ENCODE data around the gene ZNF423.

The ZNF423 gene

DNA sequence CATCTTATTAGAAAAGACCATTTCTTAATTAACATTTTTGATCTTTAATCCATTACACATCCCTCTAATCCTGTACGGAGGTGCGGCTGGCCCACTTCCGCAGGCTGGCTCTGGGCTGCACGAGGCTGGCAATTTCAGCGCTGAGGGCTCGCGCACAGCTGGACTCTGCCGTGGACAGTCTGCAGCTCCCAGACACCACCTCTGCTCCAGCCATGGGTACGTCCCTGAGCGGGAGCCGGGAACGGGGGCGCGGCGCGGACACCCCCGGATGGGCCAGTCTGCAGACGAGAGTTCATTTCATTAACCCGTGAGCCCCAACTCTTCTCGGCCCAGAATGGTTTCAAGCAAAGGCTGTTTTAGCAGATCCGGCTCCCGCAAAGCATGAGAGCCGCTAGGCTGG lies 87.9 kb downstream of the ZNF423 start:
- Histone ChIP-seq H3K4me3 (ENCODE audit: low read length) (no peak overlapping the region), H3K9ac (ENCODE audit: low read length) (no peak overlapping the region), H3K9me3 (ENCODE audit: control insufficient read depth, low read length) (no peaks in the 10 kb centered on the region), H3K27me3 (ENCODE audit: control insufficient read depth, insufficient read depth, low read length) (no peaks in the 10 kb centered on the region), H3K4me1 (ENCODE audit: control insufficient read depth, insufficient read depth, low read length) (no peaks in the 10 kb centered on the region), H3K36me3 (ENCODE audit: control insufficient read depth, insufficient read depth, low read length) (no peaks in the 10 kb centered on the region)

DNA sequence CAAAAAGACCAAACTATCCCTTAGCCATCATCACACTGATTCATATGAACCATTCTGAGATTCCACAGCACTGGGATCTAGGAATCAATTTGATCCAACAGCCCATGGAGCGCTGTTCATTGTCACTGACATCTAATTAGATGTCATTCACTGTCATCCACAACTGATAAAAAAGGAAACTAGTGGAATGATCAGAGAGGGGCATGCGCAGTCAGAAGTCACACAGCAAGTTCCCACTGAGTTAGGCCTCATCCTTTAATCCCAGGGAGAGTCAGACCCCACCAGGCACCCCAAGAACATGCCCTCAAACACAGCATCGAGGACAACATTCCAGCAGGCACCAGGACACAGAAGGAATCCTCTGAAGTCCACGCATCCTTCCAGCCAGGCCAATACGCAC lies 88.5 kb downstream of the ZNF423 start:
- Histone ChIP-seq H3K36me3 (ENCODE audit: control insufficient read depth, insufficient read depth, low read length) (no peaks in the 10 kb centered on the region), H3K4me3 (ENCODE audit: low read length) (no peak overlapping the region), H3K9me3 (ENCODE audit: control insufficient read depth, low read length) (no peaks in the 10 kb centered on the region), H3K27me3 (ENCODE audit: control insufficient read depth, insufficient read depth, low read length) (no peaks in the 10 kb centered on the region), H3K4me1 (ENCODE audit: control insufficient read depth, insufficient read depth, low read length) (no peaks in the 10 kb centered on the region), H3K9ac (ENCODE audit: low read length) (no peak overlapping the region)

DNA sequence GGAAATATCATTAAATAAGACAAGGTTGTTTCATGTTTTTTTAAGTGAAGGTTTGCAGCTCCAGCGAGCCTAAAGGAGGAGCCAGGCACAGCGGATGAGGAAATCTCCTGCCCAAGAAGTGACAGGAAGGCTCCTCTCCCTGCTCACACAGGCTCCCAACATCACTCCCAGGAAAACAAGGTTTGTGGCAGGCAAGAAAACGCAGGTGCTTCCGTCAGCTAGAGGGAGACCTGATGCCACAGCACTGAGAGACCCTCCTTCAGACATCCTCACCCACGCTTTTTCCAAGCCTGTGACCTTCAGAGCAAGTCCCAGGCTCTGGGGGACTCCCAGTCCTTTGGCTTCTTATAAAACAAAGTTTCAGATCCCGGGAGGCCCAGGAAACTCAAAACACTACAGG lies 89.7 kb downstream of the ZNF423 start:
- H3K4me1 ChIP-seq (ENCODE audit: control insufficient read depth, insufficient read depth, low read length) = no peaks in the 10 kb centered on the region
- no peak overlapping the region for H3K4me3 ChIP-seq (ENCODE audit: low read length)
- H3K9me3 ChIP-seq (ENCODE audit: control insufficient read depth, low read length) = no peaks in the 10 kb centered on the region
- H3K9ac ChIP-seq (ENCODE audit: low read length) = no peak overlapping the region
- no peaks in the 10 kb centered on the region for H3K36me3 ChIP-seq (ENCODE audit: control insufficient read depth, insufficient read depth, low read length)
- H3K27me3 ChIP-seq (ENCODE audit: control insufficient read depth, insufficient read depth, low read length) = no peaks in the 10 kb centered on the region

DNA sequence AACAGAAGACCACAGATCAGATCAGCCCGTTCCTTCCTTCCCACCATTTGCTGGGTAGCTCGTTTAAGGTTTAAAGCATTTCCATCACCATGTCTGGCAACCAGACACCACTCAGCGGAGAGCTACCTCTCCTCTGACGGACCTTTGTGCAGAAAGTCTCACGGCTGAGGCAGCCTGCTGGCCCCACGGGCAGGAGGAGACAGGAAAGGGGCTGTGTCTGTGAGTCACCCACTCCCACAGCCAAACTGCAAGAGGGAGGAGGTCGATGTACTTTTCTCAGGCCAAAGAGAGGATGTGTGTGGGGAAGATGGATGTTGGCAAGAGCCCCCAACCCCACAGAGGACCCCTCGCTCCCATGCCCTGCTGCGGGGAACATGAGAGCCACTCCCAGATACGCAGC lies 92.1 kb downstream of the ZNF423 start:
- H3K27me3 ChIP-seq (ENCODE audit: control insufficient read depth, insufficient read depth, low read length) = no peaks in the 10 kb centered on the region
- H3K9me3 ChIP-seq (ENCODE audit: control insufficient read depth, low read length) = no peaks in the 10 kb centered on the region

DNA sequence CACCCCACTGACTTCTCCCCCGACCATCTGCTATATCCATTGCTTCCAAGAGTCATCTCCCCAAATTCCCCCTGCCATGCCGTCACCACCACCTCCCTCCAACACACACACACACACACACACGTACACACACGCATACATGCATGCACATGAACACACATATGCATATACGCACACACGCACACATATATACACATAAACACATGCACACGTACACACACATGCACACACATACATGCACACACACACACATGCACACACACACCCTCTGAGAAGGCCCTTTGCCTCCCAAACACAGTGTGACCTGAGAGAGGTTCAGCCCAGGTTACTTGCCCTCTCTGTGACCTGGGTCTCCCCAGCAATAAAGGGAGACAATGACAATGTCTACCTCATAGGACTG lies 95.1 kb downstream of the ZNF423 start:
- H3K36me3 ChIP-seq (ENCODE audit: control insufficient read depth, insufficient read depth, low read length) = no peaks in the 10 kb centered on the region
- no peak overlapping the region for H3K9ac ChIP-seq (ENCODE audit: low read length)

More for the DNA sequence above, 92.1 kb downstream of the ZNF423 start:
- Histone ChIP-seq H3K9ac (ENCODE audit: low read length) (no peak overlapping the region), H3K36me3 (ENCODE audit: control insufficient read depth, insufficient read depth, low read length) (no peaks in the 10 kb centered on the region), H3K4me1 (ENCODE audit: control insufficient read depth, insufficient read depth, low read length) (no peaks in the 10 kb centered on the region), H3K4me3 (ENCODE audit: low read length) (no peak overlapping the region)

DNA sequence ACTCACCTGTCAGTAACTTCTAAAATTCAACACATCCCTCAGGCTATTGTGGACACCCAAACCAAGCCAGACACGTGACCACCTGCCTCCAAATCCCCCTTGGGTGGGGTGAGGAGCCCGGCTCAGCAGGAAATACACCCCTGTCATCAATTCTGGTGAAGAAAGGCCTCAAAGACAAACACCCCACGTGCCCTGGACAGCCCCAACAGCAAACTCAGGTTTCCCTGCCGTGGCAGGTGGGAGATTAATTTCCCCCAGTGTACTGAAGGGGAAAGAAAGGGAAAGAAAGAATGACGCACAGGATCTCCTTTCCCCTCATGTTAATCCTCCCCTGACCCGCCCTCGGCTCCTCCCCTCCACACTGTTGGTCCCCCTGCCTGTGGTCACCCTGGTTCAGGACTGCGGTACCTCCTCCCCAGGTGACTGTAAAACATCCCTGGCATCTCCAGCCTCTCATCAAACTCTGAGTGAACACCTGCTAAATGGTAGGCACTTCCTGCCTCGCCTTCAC lies 98.3 kb downstream of the ZNF423 start:
- H3K27me3 ChIP-seq (ENCODE audit: control insufficient read depth, insufficient read depth, low read length) = peaks cover 7% of the 10 kb centered on the region
- no peaks in the 10 kb centered on the region for H3K9me3 ChIP-seq (ENCODE audit: control insufficient read depth, low read length)
- no peaks in the 10 kb centered on the region for H3K36me3 ChIP-seq (ENCODE audit: control insufficient read depth, insufficient read depth, low read length)
- H3K4me3 ChIP-seq (ENCODE audit: low read length) = no peak overlapping the region
- no peaks in the 10 kb centered on the region for H3K4me1 ChIP-seq (ENCODE audit: control insufficient read depth, insufficient read depth, low read length)
- no peak overlapping the region for H3K9ac ChIP-seq (ENCODE audit: low read length)

More for the DNA sequence above, 95.1 kb downstream of the ZNF423 start:
- Histone ChIP-seq H3K9me3 (ENCODE audit: control insufficient read depth, low read length) (no peaks in the 10 kb centered on the region), H3K4me3 (ENCODE audit: low read length) (no peak overlapping the region), H3K27me3 (ENCODE audit: control insufficient read depth, insufficient read depth, low read length) (peaks cover 3% of the 10 kb centered on the region), H3K4me1 (ENCODE audit: control insufficient read depth, insufficient read depth, low read length) (no peaks in the 10 kb centered on the region)

DNA sequence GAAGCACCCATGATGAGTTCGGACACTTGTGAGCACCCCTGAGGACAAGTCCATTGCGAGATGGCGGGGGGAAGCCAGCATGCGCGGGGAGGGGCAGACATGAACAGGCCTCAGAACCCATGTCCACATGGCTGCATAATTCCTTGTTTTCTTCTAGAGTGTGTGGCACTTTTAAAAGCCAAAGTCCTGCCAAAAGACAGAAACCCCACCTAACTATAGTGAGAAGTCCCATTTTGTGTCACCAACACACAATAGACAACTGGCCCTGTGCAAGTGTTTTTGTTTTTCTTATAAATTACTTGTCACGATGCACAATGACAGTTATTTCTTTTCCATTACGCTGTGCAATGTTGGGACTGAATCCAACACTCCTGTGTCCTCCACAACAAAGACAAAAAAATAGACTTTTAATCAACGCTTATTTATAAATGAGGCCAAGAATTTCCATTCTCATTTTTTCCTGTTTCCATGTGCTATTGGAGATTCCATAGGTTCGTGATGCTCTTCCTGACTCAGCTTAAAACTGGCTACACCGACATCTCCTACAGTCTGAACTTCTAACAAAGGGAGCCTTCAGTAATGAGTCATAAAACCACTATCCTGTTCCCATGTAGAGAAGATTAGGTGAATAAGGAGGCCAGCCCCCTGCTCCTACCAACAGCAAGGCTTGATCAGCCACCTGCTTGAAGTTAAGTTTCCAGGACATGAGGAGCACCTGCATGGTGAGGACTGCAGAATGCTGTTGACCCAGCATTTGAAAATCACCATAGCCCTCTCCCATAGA lies 98.9 kb downstream of the ZNF423 start:
- peaks cover 7% of the 10 kb centered on the region for H3K27me3 ChIP-seq (ENCODE audit: control insufficient read depth, insufficient read depth, low read length)
- H3K9me3 ChIP-seq (ENCODE audit: control insufficient read depth, low read length) = no peaks in the 10 kb centered on the region
- H3K4me1 ChIP-seq (ENCODE audit: control insufficient read depth, insufficient read depth, low read length) = no peaks in the 10 kb centered on the region
- H3K9ac ChIP-seq (ENCODE audit: low read length) = no peak overlapping the region
- H3K4me3 ChIP-seq (ENCODE audit: low read length) = no peak overlapping the region
- H3K36me3 ChIP-seq (ENCODE audit: control insufficient read depth, insufficient read depth, low read length) = no peaks in the 10 kb centered on the region

DNA sequence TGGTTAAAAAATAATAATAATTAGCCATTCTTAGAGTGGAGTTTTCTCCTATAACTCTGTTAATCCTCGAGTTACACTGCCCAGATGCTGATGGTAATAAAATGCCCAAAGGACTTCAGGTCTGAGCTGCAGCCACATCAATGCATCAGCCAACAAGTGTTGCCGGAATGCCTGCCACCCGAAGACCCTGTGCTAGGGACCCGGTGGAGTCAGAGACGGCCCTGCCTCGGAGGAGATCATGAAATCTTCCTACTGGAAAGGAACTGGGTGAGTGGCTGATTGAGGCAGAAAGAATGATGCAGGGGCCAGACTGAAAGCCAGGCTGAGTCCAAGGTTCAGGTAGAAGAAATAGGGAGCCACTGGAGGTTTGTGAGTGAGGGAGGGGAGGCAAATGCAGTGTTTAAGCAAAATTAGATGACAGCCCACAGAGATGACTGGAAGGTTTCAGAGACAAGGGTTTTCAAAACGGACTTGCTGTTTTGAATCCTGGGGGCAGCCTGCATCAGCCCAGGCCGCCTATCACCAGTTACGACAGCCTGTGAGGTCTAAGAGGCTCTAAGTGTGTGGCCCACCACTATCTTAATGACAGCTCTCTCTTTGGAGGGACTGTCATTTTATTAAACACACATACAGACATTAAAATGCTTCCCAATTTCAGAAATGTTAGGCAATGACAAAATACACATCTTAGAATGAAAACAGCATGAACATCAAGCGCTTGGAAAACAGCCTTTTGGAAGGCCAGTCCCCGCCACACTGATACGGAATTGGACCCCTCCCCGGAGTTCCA lies 100.0 kb downstream of the ZNF423 start:
- Histone ChIP-seq H3K27me3 (ENCODE audit: control insufficient read depth, insufficient read depth, low read length) (peaks cover 7% of the 10 kb centered on the region), H3K36me3 (ENCODE audit: control insufficient read depth, insufficient read depth, low read length) (no peaks in the 10 kb centered on the region), H3K4me1 (ENCODE audit: control insufficient read depth, insufficient read depth, low read length) (no peaks in the 10 kb centered on the region), H3K9ac (ENCODE audit: low read length) (no peak overlapping the region), H3K9me3 (ENCODE audit: control insufficient read depth, low read length) (no peaks in the 10 kb centered on the region), H3K4me3 (ENCODE audit: low read length) (no peak overlapping the region)

DNA sequence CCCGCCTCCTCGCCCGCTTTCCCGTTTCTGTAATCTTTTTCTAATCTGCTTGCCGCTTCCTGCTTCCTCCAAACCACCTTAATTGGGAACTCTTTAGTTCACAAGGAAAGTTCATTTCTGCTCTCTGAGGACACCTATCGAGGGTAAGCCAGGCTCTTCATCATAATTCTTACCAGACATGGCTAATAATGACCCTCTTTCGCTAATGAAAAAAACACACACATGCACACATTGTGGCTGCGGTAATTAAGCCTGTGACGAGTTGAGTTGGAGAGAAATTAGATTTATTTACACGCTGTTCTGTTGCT lies 100.6 kb downstream of the ZNF423 start:
- no peak overlapping the region for H3K4me3 ChIP-seq (ENCODE audit: low read length)

DNA sequence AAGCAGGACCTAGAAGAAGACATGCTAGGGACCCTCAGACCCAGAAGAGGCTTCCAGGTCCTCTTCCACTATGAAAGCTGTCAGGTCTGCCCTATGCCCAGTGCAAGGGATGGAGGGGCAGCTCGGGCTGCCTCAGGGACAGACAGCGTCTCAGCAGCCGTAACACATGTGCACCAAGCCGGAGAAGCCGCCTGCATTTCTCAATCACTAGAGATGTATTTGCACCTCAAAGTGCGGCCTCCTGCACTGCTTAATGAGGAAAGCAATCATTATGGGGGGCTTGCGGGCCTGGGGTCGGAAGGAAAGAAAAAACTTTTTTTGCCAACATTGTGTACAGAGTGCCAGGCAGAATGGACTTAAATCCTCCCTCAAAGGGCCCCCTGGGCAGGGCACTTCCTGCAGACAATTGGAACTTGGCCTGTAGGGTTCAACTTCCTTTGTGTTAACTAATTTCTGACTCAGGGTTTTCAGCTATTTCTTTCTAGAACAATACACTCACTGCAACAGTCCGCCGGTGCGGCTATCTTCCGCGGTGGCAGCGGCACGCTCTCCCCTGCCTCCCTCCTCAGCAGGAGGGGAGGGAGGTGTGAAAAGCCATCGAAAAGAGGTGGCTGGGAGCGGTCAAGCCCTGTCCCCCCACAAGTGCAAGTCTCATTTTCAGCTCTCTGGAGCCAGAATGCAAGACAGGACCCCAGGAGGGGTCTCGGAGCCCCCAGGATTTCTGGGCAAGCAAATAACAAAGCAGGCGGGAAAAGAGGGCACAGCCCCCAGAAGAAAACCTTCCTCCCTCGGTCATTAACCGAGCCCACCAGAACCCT lies 101.2 kb downstream of the ZNF423 start:
- no peak overlapping the region for H3K9ac ChIP-seq (ENCODE audit: low read length)
- H3K27me3 ChIP-seq (ENCODE audit: control insufficient read depth, insufficient read depth, low read length) = peaks cover 7% of the 10 kb centered on the region
- H3K4me1 ChIP-seq (ENCODE audit: control insufficient read depth, insufficient read depth, low read length) = no peaks in the 10 kb centered on the region
- no peaks in the 10 kb centered on the region for H3K36me3 ChIP-seq (ENCODE audit: control insufficient read depth, insufficient read depth, low read length)
- no peaks in the 10 kb centered on the region for H3K9me3 ChIP-seq (ENCODE audit: control insufficient read depth, low read length)
- no peak overlapping the region for H3K4me3 ChIP-seq (ENCODE audit: low read length)

More for the DNA sequence above, 100.6 kb downstream of the ZNF423 start:
- H3K27me3 ChIP-seq (ENCODE audit: control insufficient read depth, insufficient read depth, low read length) = peaks cover 7% of the 10 kb centered on the region
- H3K36me3 ChIP-seq (ENCODE audit: control insufficient read depth, insufficient read depth, low read length) = no peaks in the 10 kb centered on the region
- H3K9ac ChIP-seq (ENCODE audit: low read length) = no peak overlapping the region
- H3K4me1 ChIP-seq (ENCODE audit: control insufficient read depth, insufficient read depth, low read length) = no peaks in the 10 kb centered on the region
- no peaks in the 10 kb centered on the region for H3K9me3 ChIP-seq (ENCODE audit: control insufficient read depth, low read length)

DNA sequence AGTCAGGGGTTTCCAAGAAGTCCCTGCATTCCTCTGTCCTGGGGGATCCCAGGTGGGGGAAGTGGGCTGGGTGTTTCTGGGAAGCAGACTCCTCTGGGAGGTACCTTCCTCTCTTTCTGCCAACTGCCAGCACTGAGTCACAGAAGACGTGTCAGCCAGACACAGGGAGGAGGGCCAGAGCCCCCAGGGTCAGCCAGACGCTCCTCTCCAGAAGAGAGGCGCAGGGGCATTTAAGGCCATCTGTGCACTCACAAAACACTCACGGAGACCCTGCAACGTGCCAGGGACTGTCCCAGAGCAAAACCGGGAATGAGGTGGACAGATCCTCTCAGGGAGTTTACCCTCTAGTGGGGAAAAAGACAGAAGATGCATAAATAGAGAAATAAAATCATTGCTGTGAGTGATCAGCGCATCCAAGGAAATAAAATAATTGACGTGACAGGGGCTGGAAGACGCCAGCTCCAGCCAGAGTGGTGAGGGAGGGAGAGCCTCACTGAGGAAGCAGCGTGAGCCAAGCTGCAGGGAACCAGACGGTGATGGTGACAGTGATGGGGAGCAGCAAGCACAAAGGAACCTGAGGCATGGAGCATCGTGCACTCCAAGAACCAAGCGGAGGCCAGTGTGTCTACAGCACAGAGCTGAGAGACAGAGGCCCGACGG lies 105.4 kb downstream of the ZNF423 start:
- H3K4me1 ChIP-seq (ENCODE audit: control insufficient read depth, insufficient read depth, low read length) = no peaks in the 10 kb centered on the region
- no peak overlapping the region for H3K4me3 ChIP-seq (ENCODE audit: low read length)
- H3K9me3 ChIP-seq (ENCODE audit: control insufficient read depth, low read length) = no peaks in the 10 kb centered on the region
- H3K27me3 ChIP-seq (ENCODE audit: control insufficient read depth, insufficient read depth, low read length) = peaks cover under 1% of the 10 kb centered on the region
- H3K9ac ChIP-seq (ENCODE audit: low read length) = no peak overlapping the region
- H3K36me3 ChIP-seq (ENCODE audit: control insufficient read depth, insufficient read depth, low read length) = no peaks in the 10 kb centered on the region

All from mucosa of stomach (tissue), 1 donor.